Ramos (cell line): Measurements from ENCODE around the gene CSMD2.

Experiments used
- in situ Hi-C: fragments of 300-500 bp; cut with MboI; formaldehyde crosslinking; loops from one replicate; pipeline ENCODE4 v1.14.3; 2022; ENCODE audit warnings: low sequenced_read_pairs; ENCODE audit not compliant: unreplicated experiment

Gene CSMD2

GRCh38 chr1:33876970-33877650 lies 287.9 kb downstream of the CSMD2 start:
- in situ Hi-C loops, result no loop called here

- in situ Hi-C loops, result no loop called here
These were observed 289.2 kb downstream of the CSMD2 start for GRCh38 chr1:33875862-33876261.

DNA sequence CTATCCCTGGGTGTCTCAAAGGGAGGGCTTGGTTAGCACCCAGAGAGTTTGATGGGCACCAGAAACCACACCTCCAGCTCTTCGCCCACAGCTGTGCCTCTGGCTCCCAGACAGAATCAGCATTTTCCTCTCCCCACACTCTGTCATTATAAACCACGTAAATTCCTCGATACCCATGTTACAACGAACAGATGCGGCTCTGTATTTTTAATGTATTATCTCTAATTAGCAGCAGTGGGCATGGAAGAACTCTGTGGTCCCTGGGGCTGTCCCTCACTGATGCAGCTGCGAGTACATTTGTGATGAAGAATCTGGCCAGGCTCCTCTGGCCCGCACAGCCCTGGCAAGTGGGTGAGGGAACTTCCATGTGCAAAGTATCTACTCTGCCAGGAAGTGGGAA lies 290.4 kb downstream of the CSMD2 start:
- in situ Hi-C loops, result no loop called here

- in situ Hi-C loops, result no loop called here
These were observed 292.3 kb downstream of the CSMD2 start for GRCh38 chr1:33872683-33873082.

- in situ Hi-C loops, result no loop called here
These were observed 292.8 kb downstream of the CSMD2 start for GRCh38 chr1:33872275-33872674.

- in situ Hi-C loops, result no loop called here
These were observed 297.3 kb downstream of the CSMD2 start for GRCh38 chr1:33867684-33868083.

GRCh38 chr1:33866281-33866680 lies 298.7 kb downstream of the CSMD2 start:
- in situ Hi-C loops, result no loop called here

GRCh38 chr1:33864460-33865389 lies 300.3 kb downstream of the CSMD2 start:
- in situ Hi-C loops, result no loop called here

DNA sequence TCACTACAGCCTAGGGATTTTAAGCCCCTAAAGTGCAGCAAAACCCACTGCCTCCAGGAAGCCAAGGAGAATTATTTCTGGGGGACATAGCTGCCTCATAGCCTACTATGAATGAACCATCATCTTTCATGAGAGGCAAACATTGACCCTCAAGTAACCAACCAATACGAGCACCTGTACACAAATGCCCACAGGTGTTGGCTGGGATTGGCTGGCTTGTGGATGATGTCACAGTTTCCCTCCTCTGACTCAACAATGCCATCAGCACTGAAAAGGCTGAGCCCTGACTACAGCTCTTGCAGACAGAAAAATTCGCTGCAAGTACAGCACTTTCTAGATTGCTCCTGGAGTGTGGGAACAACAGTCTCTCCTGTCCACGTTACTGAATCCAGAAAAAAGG lies 301.3 kb downstream of the CSMD2 start, which contains the start of gene HMGB4:
HMGB4 (plus strand) TSS at position 301 of the 400 bp plus-strand sequence. CDS start 113 bp downstream, outside the sequence.
- in situ Hi-C loops, result no loop called here

GRCh38 chr1:33860671-33861070 lies 304.4 kb downstream of the CSMD2 start:
- in situ Hi-C loops, result no loop called here

GRCh38 chr1:33854091-33854490 lies 310.9 kb downstream of the CSMD2 start:
- in situ Hi-C loops, result no loop called here

GRCh38 chr1:33853431-33853830 lies 311.6 kb downstream of the CSMD2 start:
- in situ Hi-C loops, result no loop called here

DNA sequence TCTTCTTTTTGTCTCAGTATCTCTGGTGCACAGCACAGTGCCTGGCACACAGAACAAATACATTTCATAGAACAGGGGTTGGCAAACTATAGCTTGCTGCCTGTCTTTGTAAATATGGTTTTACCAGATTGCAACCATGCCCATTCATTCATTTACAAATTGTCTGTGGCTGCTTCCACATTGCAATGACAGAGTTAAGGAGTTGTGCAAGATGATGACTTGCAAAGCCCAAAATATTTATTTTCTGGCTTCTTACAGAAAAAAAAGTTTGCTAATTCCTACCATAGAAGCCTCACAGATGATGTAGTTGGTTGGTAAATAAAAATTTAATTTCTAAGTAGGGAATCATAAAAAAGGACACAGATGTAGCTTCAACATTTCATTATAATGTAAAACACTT lies 312.3 kb downstream of the CSMD2 start:
- in situ Hi-C loops, result no loop called here

- in situ Hi-C loops, result no loop called here
These were observed 314.5 kb downstream of the CSMD2 start for GRCh38 chr1:33850481-33850880.

GRCh38 chr1:33849211-33849610 lies 315.8 kb downstream of the CSMD2 start:
- in situ Hi-C loops, result no loop called here

GRCh38 chr1:33848205-33848937 lies 316.7 kb downstream of the CSMD2 start:
- in situ Hi-C loops, result no loop called here

GRCh38 chr1:33846861-33847260 lies 318.2 kb downstream of the CSMD2 start:
- in situ Hi-C loops, result no loop called here

- in situ Hi-C loops, result no loop called here
These were observed 320.9 kb downstream of the CSMD2 start for GRCh38 chr1:33844166-33844565.

DNA sequence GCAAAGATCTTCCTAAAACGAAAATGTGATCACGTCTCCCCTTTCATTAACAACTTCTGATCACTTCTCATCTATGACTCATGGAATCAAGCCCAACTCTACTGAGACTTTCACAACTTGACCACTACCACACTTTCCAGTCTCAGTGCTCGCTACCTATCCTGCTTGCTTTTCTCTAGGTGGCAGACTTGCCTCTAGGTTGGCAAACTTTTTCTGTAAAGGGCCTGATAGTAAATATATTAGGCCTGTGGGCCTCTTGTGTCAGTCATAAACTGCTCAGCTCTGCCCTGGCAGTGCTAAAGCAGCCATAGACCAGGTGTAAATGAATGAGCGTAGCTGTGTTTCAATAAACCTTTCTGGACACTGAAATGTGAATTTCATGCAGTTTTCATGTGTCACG lies 322.7 kb downstream of the CSMD2 start:
- in situ Hi-C loops, result no loop called here

DNA sequence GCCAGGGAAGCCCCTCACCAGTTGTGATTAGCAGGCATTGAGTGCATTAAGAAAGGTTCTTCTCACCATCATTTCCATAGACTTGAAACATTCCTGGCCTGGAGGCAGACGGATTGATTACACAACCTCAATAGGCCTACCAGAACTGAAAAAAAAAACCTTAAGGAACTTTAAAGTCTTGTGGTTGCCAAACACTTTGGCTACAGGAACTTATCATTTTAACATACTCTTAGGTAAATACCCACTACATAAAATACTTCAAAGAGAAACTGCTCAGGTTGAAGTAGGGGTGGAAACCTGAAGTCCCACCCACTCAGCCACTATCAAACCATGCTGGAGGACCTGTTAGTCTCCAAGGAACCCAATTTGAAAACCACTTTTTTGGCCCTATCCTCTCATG lies 323.5 kb downstream of the CSMD2 start:
- in situ Hi-C loops, result no loop called here

DNA sequence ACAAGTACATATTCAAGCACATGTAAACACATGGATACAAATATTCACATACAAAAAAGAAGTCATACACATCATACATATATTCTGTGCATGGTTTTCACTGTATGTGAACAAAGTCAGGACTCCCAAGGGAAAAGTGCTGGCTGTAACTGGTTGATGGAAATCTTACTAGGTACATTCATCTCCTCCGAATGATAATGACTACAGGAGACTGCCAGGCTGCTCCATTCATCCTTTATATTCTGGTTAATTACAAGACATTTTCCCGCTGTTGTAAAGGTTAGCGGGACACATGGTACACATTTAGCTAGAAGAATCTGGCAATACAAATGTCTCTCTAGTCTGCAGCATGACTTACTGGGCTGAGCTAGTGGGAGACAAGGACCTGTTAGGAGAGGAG lies 327.4 kb downstream of the CSMD2 start:
- in situ Hi-C loops, result no loop called here
